ENCODE measurements around the gene ANKK1.

Gene ANKK1

DNA sequence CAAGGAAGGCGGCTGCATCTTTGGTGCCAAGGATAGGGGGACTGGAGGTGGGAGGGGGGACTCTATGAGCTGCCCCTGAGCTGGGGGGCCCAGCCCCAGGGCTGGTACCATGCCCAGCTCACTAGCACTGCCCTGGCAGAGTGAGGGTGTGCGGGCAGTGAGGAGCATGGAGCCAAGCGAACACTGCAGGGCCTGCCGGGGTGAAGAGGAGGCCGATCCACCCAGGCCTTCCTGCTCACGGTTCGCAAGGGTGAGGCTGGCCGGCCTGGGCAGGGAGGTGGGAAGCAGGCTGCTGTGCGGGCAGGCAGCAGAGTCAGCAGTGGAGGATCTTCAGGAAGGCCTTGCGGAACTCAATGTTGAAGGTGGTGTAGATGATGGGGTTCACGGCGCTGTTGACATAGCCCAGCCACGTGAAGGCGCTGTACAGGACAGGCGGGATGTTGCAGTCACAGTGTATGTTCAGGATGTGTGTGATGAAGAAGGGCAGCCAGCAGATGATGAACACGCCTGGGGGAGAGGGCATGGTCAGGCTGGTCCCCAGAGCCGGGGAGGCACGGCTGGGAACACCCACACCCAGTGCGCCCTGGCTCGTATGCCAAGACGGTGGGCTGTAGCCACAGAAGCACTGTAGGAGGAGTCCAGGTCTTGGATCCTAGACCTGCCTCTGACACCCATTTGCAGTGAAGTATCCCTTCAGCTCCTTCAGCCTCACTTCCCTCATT lies 23.0 kb downstream of the ANKK1 start:
- DNase-seq (ENCODE audit: low read depth) = no peak

GRCh38 chr11:113411536-113411935 lies 24.0 kb downstream of the ANKK1 start:
- DNase-seq (ENCODE audit: low read depth) = no peak

- DNase-seq (ENCODE audit: low read depth) = no peak
Observed at GRCh38 chr11:113412675-113413074, 25.1 kb downstream of the ANKK1 start.

DNA sequence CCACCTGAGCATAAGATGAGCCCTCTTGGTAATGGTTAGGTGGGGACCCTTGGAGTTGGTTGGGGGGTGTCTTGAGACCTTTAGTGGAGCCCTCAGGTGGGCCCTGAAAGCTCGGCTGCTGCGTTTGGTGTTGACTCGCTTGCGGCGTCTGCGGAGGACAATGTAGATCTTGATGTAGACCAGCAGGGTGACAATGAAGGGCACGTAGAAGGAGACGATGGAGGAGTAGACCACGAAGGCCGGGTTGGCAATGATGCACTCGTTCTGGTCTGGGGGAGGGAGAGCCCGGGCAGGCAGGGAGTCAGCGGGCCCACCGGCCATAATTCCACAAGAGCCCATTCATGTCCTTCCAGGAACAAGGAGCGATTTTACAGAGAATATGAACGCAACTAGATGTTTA lies 27.8 kb downstream of the ANKK1 start:
- no peak for DNase-seq (ENCODE audit: low read depth)

DNA sequence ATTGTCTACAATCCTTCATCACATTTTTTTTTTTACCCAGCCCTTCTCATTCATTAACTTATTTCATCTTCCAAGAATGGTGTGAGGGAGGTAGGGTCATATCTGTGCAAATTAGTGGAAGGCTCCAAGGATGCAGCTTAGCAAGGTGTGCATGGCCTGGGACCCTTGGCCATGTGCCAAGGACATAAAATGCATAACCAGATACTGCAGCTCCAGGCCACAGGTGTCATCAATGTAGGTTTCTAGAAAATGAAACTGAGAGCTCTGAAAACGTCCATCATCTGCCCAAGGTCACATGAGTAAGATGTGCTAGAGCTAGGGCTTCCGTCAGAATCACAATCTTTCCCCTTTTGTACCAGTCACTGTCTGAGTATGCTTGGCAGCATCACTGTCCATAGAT lies 29.8 kb downstream of the ANKK1 start:
- no peak for DNase-seq (ENCODE audit: low read depth)

- DNase-seq (ENCODE audit: low read depth) = no peak
Observed at GRCh38 chr11:113419454-113420003, 31.9 kb downstream of the ANKK1 start.

- DNase-seq (ENCODE audit: low read depth) = no peak
Observed at GRCh38 chr11:113420808-113421207, 33.2 kb downstream of the ANKK1 start.

GRCh38 chr11:113426686-113427085 lies 39.1 kb downstream of the ANKK1 start:
- DNase-seq (ENCODE audit: low read depth) = no peak

DNA sequence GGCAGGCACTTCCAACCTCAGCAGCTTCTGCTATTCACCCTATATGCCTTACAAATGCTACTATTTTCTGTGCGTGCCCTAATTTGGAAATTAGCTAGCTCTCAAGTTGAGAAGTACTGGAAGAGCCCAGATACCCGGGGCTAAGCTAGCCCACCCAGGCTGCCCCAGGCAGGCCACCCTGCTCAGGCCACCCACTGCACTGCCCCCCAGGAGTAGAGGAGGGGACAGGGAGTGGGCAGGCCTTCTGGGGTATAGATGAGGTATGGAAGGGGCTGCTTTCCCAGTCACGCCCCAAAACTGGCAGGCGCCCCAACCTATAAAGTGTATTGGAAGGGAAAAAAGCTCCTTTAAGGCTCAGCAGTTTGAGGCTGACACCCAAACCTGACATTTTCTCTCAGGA lies 44.2 kb downstream of the ANKK1 start:
- DNase-seq (ENCODE audit: low read depth) = no peak

DNA sequence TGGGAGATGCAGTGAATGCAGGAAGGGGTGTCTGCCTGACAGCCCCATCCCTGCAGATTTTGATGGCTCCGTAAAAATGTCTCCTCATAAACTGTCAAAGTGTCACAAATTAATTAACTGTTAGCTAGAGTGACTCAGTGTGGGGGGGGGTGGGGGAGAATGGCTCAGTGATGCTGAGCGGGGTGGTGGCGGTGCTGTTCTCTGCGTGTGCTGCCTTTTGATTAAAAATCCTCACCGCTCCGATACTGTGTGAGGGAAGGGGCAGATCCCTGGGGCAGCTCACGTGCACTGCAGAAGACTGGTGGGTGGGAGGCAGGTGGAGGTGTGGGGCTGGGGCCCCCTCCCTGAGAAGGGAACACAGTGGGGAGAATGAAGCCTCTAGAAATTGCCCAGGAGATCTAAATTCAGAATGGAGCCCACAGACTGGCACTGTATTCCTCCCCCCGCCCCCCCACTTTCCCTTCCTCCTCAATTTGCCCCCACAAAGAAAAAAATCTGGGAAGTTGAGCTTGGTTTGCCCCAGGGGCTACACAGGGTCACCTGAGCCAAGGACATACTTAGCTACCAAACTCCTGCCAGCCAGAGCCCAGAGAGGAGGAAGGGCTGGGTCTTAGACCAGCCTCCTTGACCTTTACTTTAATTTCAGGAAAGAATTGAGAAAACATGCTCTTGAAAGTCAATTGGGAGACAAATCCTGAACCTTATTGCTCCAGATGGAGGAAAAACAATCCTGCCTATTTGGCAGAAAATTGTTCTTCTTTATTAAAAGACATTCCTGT lies 47.8 kb downstream of the ANKK1 start:
- no peak for DNase-seq (ENCODE audit: low read depth)

DNA sequence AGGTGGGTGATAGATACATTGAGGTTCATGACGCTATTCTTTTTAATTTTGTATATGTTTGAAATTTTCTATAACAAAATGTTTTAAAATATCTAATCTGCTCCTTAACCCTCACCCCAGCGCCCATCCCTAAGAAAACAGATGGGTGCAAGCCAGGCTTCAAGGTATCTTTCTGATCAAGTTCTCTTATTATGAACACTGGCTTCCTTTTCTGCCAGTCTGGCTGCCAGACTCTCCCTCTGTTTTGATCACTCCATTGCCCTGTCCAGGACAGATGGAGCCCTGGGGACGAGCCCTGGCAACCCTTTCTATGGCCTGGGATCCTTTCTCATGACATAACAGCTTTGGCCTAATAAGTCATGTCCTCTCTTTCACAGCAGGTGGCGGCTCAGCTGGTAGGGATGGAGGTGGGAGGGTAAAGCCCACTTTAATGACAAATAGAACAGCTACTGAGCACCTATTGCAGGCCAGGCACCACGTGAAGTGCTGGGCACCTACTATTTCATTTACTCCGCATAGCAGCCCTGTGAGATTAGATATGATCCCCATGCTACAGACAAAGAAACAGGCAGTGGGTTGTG lies 49.2 kb downstream of the ANKK1 start:
- no peak for DNase-seq (ENCODE audit: low read depth)

- DNase-seq (ENCODE audit: low read depth) = no peak
Observed at GRCh38 chr11:113440816-113441215, 53.2 kb downstream of the ANKK1 start.

- DNase-seq (ENCODE audit: low read depth) = no peak
Observed at GRCh38 chr11:113444502-113445123, 57.0 kb downstream of the ANKK1 start.

DNA sequence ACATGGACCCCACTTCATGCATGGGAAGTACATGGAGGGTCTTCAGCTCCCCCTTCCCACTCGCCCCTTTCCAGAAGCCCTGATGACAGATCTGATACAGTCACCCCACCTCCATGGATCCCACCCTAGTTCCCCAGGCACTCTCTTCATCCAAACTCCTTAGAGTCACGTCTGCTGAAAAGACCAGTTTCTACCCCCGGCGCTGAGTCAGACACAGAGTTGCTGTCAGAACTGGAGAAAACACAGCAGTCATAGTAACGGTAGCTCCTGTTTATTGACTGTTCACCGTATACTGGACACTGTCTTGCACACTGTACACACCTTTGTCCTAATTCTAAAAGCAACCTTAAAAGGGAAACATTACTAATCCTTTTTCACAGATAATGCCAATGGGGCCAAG lies 58.5 kb downstream of the ANKK1 start:
- DNase-seq (ENCODE audit: low read depth) = no peak

DNA sequence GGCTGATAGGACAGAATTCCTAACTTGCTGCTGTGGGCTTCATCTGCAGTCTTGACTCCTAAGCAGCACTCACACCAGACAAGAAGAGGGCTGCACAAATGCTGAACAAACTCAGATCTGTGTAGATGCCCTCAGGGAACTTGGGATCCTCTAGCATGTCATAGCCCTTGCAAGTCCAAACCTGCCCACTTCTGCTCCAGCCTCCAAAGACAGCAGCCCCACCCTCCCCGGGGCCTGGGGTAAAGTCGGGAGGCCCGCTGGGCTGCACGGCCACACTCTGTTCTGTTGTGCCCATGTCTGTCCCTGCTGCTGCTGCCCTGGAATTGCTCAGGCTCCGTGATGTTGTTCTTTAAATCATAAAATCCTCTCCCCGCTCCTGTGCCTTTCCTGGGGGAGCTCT lies 59.4 kb downstream of the ANKK1 start:
- no peak for DNase-seq (ENCODE audit: low read depth)

DNA sequence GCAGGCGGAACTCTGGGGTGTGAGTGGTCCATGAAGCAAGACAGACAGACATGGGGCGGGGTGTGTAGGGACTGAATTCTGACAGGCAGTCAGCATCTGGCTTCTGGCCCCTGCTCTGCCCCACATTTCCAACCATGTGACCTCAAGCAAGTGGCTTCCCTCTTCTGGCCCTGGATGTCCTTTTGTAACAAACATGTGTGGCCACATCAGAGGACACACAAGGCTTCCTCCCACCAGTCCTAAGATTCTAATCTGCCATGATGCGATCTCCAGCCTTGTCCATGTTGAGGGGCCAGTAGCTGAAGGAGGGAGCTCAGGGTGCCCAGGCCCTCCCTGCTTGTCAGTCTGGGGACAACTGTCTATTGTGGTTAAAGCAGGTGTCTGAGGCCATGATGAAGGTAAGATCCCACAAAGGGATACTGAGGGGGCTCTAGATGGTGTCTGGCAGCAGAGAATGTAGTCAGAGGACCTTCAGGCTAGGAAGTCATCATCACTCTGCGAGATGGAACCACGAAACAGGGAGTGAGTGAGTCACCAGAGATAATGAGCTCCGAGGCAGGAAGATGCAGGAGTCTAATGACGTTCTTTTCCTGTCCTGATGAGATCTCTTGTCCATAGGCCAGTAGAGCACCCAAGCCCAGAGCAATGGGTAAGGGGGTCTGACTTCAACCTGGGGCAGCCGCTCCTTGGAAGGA lies 60.2 kb downstream of the ANKK1 start:
- no peak for DNase-seq (ENCODE audit: low read depth)

- no peak for DNase-seq (ENCODE audit: low read depth)
Observed at GRCh38 chr11:113448316-113448677, 60.7 kb downstream of the ANKK1 start.

- DNase-seq (ENCODE audit: low read depth) = no peak
Observed at GRCh38 chr11:113449743-113450142, 62.2 kb downstream of the ANKK1 start.

Measured in T-helper 22 cell (primary cell).